Lung (tissue), 12 donors: Measurements from ENCODE around the gene LINC01488. TPM values are rescaled to one million over a fixed set of nuclear protein-coding genes. Genes with fewer than 3 reads are reported as not detected.
A peak's percentile ranks its signal among the peaks of the same experiment; 100 is the strongest.

Source experiments
- ATAC-seq: fragments of 200-7000 bp; cut with Tn5 transposase; one replicate; pipeline ENCODE4 v1.9.1; 2020; ENCODE audit warnings: moderate number of reproducible peaks; ENCODE audit not compliant: insufficient read depth, low FRiP score
- DNase-seq, 3 donors: peaks; one replicate each; pipeline ENCODE4 v3.0.0-alpha.2; 2013 to 2017
- H3K27ac ChIP-seq, 2 donors: one replicate each; pipeline ENCODE4 v1.5.1; 2013; ENCODE audit warnings: mild to moderate bottlenecking in 2 of 2, moderate library complexity in 2 of 2, control low read depth in 1 of 2, inconsistent platforms in 1 of 2, low read depth in 1 of 2, low read length in 1 of 2
- H3K27me3 ChIP-seq, 3 donors: one replicate each; pipeline ENCODE4 v1.5.1; 2013; ENCODE audit warnings: low read length in 2 of 3; ENCODE audit not compliant: control insufficient read depth in 3 of 3, insufficient read depth in 3 of 3
- H3K36me3 ChIP-seq, 4 donors: one replicate each; pipeline ENCODE4 v1.5.1; 2013; ENCODE audit warnings: low read length in 4 of 4, mild to moderate bottlenecking in 1 of 4, moderate library complexity in 1 of 4; ENCODE audit not compliant: control insufficient read depth in 4 of 4, insufficient read depth in 4 of 4
- H3K4me1 ChIP-seq, 5 donors: one replicate each; pipeline ENCODE4 v1.5.1; 2013; ENCODE audit warnings: low read length in 5 of 5, mild to moderate bottlenecking in 2 of 5, moderate library complexity in 1 of 5; ENCODE audit not compliant: control insufficient read depth in 5 of 5, insufficient read depth in 5 of 5
- H3K4me3 ChIP-seq: one replicate; pipeline ENCODE4 v1.5.1; 2013; ENCODE audit warnings: mild to moderate bottlenecking, control low read depth, moderate library complexity
- H3K9ac ChIP-seq, 2 donors: one replicate each; pipeline ENCODE4 v1.5.1; 2013; ENCODE audit warnings: low read length in 2 of 2, control low read depth in 1 of 2; ENCODE audit not compliant: insufficient read depth in 1 of 2
- H3K9me3 ChIP-seq, 4 donors: one replicate each; pipeline ENCODE4 v1.5.1; 2013; ENCODE audit warnings: low read length in 3 of 4, mild to moderate bottlenecking in 1 of 4, moderate library complexity in 1 of 4; ENCODE audit not compliant: control insufficient read depth in 4 of 4, insufficient read depth in 3 of 4
- CTCF ChIP-seq: IDR thresholded peaks from 2 replicates; pipeline ENCODE4 v1.5.1; 2012; ENCODE audit warnings: mild to moderate bottlenecking; ENCODE audit errors: control extremely low read depth, extremely low read depth
- WGBS, 2 donors: extraction: QIAGEN DNeasy Blood & Tissue Kit; methylation state at CpG; one replicate each; pipeline ENCODE4 v1.1.7; 2013; 5-methylcytosine and 5-hydroxymethylcytosine counted together
- polyA plus RNA-seq, 2 donors: library from polyadenylated mRNA; stranded (reverse); fragments of 200-250 nt; gene quantifications; one replicate each; pipeline ENCODE4 v1.2.1, GENCODE V29; 2013
- total RNA-seq, 2 donors: library from RNA; depleted of rRNA in 1 of 2; stranded (reverse); fragments of >200 nt in 1 of 2; gene quantifications; one replicate each; pipeline ENCODE4 v1.2.1, GENCODE V29; 2014 to 2021
- donor health status: control.
- donor health status: control.
- donor health status: Bipolar disorder and iron deficiency.
- donor health status: healthy.
- donor health status: DM: yes; HTN: yes; CAD: no.

The LINC01488 gene
- total and polyA plus RNA-seq, 4 donors, result not detected

- 70 to 73% methylated on average over 15 of the region's 15 CpGs for WGBS, 2 donors
- no peak for TF ChIP-seq CTCF
- H3K9ac ChIP-seq, result no peak overlapping the region
Measured at GRCh38 chr11:69524291-69524882, 42.9 kb downstream of the LINC01488 start.

GRCh38 chr11:69524991-69525411, 43.5 kb downstream of the LINC01488 start:
- 91 to 94% methylated on average over 15 of the region's 15 CpGs for WGBS, 2 donors
- ATAC-seq (no peak), DNase-seq (no peak)
- Histone ChIP-seq H3K4me1 (peaks cover 0 to 11% (median 0%) of the 10 kb centered on the region in 5 donors), H3K27ac (no peak overlapping the region), H3K27me3 (no peaks in the 10 kb centered on the region), H3K36me3 (no peaks in the 10 kb centered on the region), H3K9me3 (no peaks in the 10 kb centered on the region), H3K9ac (no peak overlapping the region), H3K4me3 (no peak overlapping the region)
- no peak for TF ChIP-seq CTCF

More at GRCh38 chr11:69524291-69524882, 42.9 kb downstream of the LINC01488 start:
- Histone ChIP-seq H3K4me1 (peaks cover 0 to 11% (median 0%) of the 10 kb centered on the region in 5 donors), H3K9me3 (no peaks in the 10 kb centered on the region), H3K36me3 (no peaks in the 10 kb centered on the region), H3K4me3 (no peak overlapping the region), H3K27ac (no peak overlapping the region), H3K27me3 (no peaks in the 10 kb centered on the region)
- no peak for ATAC-seq
- DNase-seq, result peak; percentile 64 to 77 (median 73)

GRCh38 chr11:69525516-69526452, 44.3 kb downstream of the LINC01488 start:
- no peak for DNase-seq
- Histone ChIP-seq H3K36me3 (no peaks in the 10 kb centered on the region), H3K27ac (no peak overlapping the region), H3K4me3 (no peak overlapping the region), H3K4me1 (peaks cover 0 to 11% (median 0%) of the 10 kb centered on the region in 5 donors), H3K9me3 (no peaks in the 10 kb centered on the region), H3K27me3 (no peaks in the 10 kb centered on the region), H3K9ac (no peak overlapping the region)
- TF ChIP-seq CTCF, result no peak
- WGBS, 2 donors, result 86 to 90% methylated on average over 19 of the region's 19 CpGs
- no peak for ATAC-seq
